ENCODE data around the gene ARHGEF37. TPM values are rescaled to one million over a fixed set of nuclear protein-coding genes. Genes with fewer than 3 reads are reported as not detected.

ARHGEF37 gene
- total RNA-seq, 1 experiment from 2014 or later, result 0.42 TPM

DNA sequence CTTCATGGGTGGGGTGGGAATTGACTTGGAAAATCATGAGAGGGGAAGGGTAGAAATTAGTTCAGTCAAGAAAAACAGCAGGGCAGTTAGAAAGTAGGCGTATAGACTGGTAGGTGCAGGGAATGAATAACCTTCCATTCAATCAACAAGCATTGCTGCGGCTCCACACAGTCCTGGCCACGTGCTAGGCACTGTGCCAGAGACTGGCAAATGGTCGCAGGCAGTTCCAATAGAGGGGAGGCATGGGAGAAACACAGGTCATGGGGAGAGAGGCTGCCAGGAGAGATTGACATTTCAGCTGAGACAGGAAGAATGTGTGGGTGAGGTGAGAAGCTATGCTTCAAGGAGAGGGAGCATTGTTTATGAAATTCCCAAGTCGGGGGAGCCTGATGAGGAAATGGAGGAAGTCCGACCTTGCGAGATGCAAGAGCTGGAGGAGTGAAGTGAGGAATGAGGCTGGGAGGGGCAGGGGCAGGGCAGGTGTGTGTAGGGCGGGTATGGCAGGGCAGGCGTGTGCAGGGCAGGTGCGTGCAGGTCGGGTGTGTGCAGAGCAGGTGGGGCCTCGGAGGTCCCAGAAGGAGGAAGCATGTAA lies 94.4 kb downstream of the ARHGEF37 start:
- Histone ChIP-seq H4K5ac (ENCODE audit: insufficient read length, low read depth, low read length) (no peak overlapping the region), H2BK5ac (ENCODE audit: insufficient read length, low read length) (no peak overlapping the region), H3K23ac (ENCODE audit: insufficient read length, low read depth, low read length) (no peak overlapping the region), H3K79me2 (ENCODE audit: insufficient read depth, low read length) (no peaks in the 10 kb centered on the region), H3K9me3 (ENCODE audit: control insufficient read depth, low read depth, low read length) (no peaks in the 10 kb centered on the region), H2AFZ (ENCODE audit: low read length) (no peak overlapping the region), H3K4me2 (ENCODE audit: insufficient read depth, insufficient read length, low read length) (no peak overlapping the region), H4K91ac (ENCODE audit: insufficient read length, low read depth, low read length) (no peak overlapping the region), H3K79me1 (ENCODE audit: insufficient read depth, low read depth, low read length, poor library complexity, severe bottlenecking) (no peaks in the 10 kb centered on the region), H3K9ac (ENCODE audit: extremely low read depth, insufficient read length, low read length) (no peak overlapping the region), H3K18ac (ENCODE audit: insufficient read length, low read depth, low read length) (no peak overlapping the region), H3K27me3 (ENCODE audit: insufficient read depth, low read length) (no peaks in the 10 kb centered on the region), H3K23me2 (ENCODE audit: insufficient read length, low read depth, low read length, poor library complexity, severe bottlenecking) (no peaks in the 10 kb centered on the region), H2BK120ac (ENCODE audit: low read depth, low read length, poor library complexity, severe bottlenecking) (no peak overlapping the region), H2BK12ac (ENCODE audit: insufficient read length, low read depth, low read length) (no peak overlapping the region), H3K4me1 (ENCODE audit: insufficient read depth, low read length) (no peaks in the 10 kb centered on the region), H4K8ac (replicated peaks; ENCODE audit: insufficient read length, low read depth, low read length) (no peak overlapping the region), H3K27ac (ENCODE audit: insufficient read length, low read depth, low read length) (no peak overlapping the region), H3K4ac (ENCODE audit: low read depth, low read length) (no peak overlapping the region), H2AK5ac (ENCODE audit: insufficient read length, low read length) (no peak overlapping the region), H3T11ph (ENCODE audit: low read length) (no peak overlapping the region), H2BK15ac (ENCODE audit: low read depth, low read length) (no peak overlapping the region), H4K20me1 (ENCODE audit: control insufficient read depth, insufficient read depth, insufficient read length) (no peaks in the 10 kb centered on the region), H3K56ac (ENCODE audit: insufficient read length, low read depth, low read length) (no peak overlapping the region), H3K14ac (ENCODE audit: insufficient read depth, low read length) (no peak overlapping the region), H2BK20ac (ENCODE audit: low read depth, low read length, poor library complexity, severe bottlenecking) (no peak overlapping the region)
- Mint-ChIP-seq H3K4me3 (no peak overlapping the region), H3K27me3 (ENCODE audit: low read depth) (peaks cover 8% of the 10 kb centered on the region), H3K9me3 (peaks cover 10 to 13% of the 10 kb centered on the region in 2 experiments), H3K27ac (no peak overlapping the region), H3K36me3 (ENCODE audit: insufficient read depth in 1 of 3, low read depth in 3 of 3) (no peaks in the 10 kb centered on the region), H3K4me1 (no peaks in the 10 kb centered on the region; a peak in 1 of 4 replicates)
- TF ChIP-seq, protein P1, sequence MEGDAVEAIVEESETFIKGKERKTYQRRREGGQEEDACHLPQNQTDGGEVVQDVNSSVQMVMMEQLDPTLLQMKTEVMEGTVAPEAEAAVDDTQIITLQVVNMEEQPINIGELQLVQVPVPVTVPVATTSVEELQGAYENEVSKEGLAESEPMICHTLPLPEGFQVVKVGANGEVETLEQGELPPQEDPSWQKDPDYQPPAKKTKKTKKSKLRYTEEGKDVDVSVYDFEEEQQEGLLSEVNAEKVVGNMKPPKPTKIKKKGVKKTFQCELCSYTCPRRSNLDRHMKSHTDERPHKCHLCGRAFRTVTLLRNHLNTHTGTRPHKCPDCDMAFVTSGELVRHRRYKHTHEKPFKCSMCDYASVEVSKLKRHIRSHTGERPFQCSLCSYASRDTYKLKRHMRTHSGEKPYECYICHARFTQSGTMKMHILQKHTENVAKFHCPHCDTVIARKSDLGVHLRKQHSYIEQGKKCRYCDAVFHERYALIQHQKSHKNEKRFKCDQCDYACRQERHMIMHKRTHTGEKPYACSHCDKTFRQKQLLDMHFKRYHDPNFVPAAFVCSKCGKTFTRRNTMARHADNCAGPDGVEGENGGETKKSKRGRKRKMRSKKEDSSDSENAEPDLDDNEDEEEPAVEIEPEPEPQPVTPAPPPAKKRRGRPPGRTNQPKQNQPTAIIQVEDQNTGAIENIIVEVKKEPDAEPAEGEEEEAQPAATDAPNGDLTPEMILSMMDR (conservative IDR thresholded peaks at IDR 0.05), result no peak
- no peak for DNase-seq
- no CpG with 5 or more reads among the region's 12 CpGs for WGBS (ENCODE audit: extremely low coverage, insufficient read length, low lambda C conversion rate)
